ENCODE measurements around the gene RDX.

The RDX gene

DNA sequence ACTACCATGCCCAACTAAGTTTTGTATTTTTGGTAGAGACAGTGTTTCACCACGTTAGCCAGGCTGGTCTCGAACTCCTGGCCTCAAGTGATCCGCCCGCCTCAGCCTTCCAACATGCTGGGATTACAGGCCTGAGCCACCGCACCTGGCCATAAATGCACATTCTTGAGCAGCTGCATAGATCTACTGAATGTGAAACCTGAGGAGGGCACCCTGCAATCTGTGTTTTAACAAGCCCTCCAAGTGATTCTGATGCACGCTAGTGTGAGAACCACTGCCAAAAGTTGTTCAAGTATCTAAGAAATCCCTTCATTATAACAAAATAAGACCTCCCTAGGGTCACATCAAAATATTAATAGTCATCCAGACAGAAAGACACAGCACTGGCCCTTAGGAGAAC lies 89.3 kb downstream of the RDX start:
- ChIA-PET POLR2A (no interaction called here), CTCF (interaction anchor here (1.1 to 1.2 kb wide), 2 partner anchors 170 to 226 kb away, joined by 3 read pairs; no protein-coding TSS in a partner anchor)
- no peak for DNase-seq (ENCODE audit: extremely low spot score)
- TF ChIP-seq, protein P1, sequence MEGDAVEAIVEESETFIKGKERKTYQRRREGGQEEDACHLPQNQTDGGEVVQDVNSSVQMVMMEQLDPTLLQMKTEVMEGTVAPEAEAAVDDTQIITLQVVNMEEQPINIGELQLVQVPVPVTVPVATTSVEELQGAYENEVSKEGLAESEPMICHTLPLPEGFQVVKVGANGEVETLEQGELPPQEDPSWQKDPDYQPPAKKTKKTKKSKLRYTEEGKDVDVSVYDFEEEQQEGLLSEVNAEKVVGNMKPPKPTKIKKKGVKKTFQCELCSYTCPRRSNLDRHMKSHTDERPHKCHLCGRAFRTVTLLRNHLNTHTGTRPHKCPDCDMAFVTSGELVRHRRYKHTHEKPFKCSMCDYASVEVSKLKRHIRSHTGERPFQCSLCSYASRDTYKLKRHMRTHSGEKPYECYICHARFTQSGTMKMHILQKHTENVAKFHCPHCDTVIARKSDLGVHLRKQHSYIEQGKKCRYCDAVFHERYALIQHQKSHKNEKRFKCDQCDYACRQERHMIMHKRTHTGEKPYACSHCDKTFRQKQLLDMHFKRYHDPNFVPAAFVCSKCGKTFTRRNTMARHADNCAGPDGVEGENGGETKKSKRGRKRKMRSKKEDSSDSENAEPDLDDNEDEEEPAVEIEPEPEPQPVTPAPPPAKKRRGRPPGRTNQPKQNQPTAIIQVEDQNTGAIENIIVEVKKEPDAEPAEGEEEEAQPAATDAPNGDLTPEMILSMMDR (IDR thresholded peaks at IDR 0.05; ENCODE audit: control extremely low read depth, extremely low read depth, low read depth, missing control alignments), result no peak

DNA sequence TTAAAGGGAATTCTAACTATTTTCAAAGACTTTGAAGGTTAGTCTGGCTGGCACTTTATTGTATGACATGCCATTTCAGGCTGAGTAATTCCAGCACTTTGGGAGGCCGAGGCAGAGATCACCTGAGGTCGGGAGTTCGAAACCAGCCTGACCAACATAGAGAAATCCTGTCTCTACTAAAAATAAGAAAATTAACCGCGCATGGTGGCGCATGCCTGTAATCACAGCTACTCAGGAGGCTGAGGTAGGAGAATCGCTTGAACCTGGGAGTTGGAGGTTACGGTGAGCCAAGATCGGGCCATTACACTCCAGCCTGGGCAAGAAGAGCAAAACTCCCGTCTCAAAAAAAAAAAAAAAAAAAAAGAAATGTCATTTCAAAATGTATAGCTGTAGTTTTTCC lies 95.6 kb downstream of the RDX start:
- ChIA-PET POLR2A (no interaction called here), CTCF (interaction anchor here (0.7 to 7.9 kb wide), 41 partner anchors 10 to 1245 kb away, joined by 3 to 115 read pairs (median 4); partner anchors contain the start of gene FDX1)
- DNase-seq (ENCODE audit: extremely low spot score), result no peak
- TF ChIP-seq, protein P1 (IDR thresholded peaks at IDR 0.05; ENCODE audit: control extremely low read depth, extremely low read depth, low read depth, missing control alignments), result no peak

DNA sequence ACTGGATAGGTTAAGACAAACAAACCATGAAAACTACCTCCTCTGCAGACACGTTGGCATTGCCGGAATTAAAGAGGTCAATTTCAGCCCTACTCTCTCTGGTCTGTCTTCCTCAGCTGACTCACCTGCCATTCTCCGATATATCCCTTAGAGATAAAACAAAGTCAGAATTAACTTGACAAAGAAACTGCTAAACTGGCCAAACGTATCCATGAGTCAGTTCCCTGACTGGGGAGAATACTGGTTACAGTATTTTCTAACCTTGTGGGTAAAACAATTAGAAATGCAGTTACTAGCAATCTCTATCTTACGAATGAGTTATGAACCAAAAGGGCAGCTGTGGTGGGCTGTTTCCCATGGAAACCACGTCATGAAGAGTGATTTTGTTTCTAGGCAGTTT lies 96.2 kb downstream of the RDX start:
- TF ChIP-seq, protein P1 (IDR thresholded peaks at IDR 0.05; ENCODE audit: control extremely low read depth, extremely low read depth, low read depth, missing control alignments), result no peak
- CTCF ChIA-PET, result interaction anchor here (0.8 to 7.9 kb wide), 21 partner anchors 10 to 1246 kb away, joined by 3 to 115 read pairs (median 5); partner anchors contain the start of gene FDX1
- no peak for DNase-seq (ENCODE audit: extremely low spot score)

DNA sequence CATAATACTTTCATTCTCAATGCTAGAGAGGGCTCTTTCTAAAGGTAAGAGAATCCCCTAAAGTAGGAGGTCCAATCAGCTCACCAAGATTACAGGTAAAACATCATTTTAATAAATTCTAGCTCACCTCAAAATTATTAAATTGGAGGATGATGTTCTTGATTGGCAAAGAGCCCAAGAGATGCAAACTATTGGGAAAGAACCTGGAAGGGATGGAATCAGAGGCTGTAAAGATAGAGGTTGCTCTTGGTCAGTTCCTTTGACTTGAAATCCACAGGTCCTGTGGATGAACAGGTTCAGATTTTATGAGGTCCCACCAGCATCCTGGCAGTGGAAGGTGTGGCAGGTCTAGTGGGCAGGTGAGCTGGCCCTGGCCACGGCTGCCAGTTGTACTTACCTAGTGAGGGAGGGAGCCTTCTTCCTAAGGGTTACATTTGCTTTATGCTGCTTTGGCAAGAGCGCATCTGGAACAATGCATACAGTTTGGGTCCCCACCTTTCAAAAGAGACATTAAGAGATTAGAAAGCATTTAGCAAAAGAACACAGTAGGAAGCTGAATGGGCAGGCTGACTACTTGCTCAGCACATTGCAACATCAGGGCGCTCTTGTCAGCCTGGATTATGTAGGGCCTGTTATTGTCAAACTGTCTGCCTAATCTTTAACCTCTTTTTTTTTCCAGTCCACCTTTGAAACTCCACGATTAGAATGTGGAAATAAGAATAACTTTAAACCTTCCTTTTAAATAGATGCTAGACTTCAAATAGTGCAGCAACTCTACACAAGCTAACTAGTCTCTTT lies 97.0 kb downstream of the RDX start:
- ChIA-PET POLR2A (no interaction called here), CTCF (interaction anchor here (0.8 to 7.9 kb wide), 9 partner anchors 9 to 231 kb away, joined by 3 to 115 read pairs (median 5); partner anchors contain the start of gene FDX1)

More for the DNA sequence above, 96.2 kb downstream of the RDX start:
- POLR2A ChIA-PET, result no interaction called here

DNA sequence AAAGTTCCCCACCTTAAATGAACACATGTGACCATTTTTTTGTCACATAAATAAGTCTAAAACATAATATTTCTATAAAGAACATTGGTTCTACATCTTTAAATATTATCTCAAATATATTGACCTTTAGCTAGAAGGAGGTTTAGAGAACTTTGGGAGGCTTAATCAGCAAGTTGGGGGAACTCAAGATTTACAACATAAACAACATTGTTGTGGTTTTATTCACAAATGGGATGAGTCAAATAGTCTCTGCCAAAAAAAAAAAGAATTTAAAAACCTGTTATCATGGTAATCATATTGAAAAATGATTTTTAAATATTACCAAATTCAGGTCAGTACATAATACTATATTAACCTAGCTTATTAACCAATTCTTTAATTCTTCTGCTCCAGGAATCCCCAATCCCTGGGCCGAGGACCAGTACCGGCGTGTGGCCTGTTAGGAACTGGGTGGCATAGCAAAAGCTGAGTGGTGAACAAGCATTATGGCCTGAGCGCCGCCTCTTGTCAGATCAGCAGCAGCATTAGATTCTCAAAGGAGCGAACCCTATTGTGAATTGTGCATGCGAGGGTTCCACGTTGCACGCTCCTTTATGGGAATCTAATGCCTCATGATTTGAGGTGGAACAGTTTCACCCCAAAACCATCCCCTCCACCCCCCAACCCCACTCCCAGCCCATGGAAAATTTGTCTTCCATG lies 98.2 kb downstream of the RDX start:
- ChIA-PET CTCF (interaction anchor here (1.2 to 7.9 kb wide), 7 partner anchors 9 to 232 kb away, joined by 3 to 115 read pairs (median 4); partner anchors contain the start of gene FDX1), POLR2A (no interaction called here)
- no peak for DNase-seq (ENCODE audit: extremely low spot score)
- TF ChIP-seq, protein P1 (IDR thresholded peaks at IDR 0.05; ENCODE audit: control extremely low read depth, extremely low read depth, low read depth, missing control alignments), result no peak

More for the DNA sequence above, 97.0 kb downstream of the RDX start:
- no peak for DNase-seq (ENCODE audit: extremely low spot score)
- TF ChIP-seq, protein P1 (IDR thresholded peaks at IDR 0.05; ENCODE audit: control extremely low read depth, extremely low read depth, low read depth, missing control alignments), result no peak

DNA sequence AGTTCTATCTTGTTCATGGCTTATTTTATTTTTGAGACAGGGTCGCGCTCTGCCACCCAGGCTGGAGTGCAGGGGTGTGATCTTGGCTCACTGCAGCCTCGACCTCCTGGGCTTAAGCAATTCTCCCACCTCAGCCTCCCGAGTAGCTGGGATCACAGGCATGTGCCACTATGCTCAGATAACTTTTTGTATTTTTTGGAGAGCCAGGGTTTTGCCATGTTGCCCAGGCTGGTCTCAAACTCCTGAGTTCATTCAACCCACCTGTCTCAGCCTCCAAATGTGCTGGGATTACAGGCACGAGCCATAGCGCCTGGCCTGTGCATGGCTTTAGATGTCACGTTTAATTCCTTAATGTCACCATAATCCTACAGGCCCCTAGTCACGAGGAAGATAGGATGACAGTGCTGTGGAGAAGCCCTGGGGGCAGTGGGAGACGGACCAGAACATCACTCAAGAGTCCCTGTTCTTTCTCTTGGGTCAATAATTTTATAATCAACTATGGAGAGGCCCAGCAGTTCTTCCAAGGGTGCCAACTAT lies 99.5 kb downstream of the RDX start:
- TF ChIP-seq, protein P1 (IDR thresholded peaks at IDR 0.05; ENCODE audit: control extremely low read depth, extremely low read depth, low read depth, missing control alignments), result no peak
- ChIA-PET CTCF (interaction anchor here (1.2 to 7.9 kb wide), 4 partner anchors 8 to 234 kb away, joined by 4 to 115 read pairs (median 4); partner anchors contain the start of gene FDX1), POLR2A (no interaction called here)
- DNase-seq (ENCODE audit: extremely low spot score), result no peak
